Esophagus (tissue), 2 donors: ENCODE results near the gene HSPA1A. TPM values are rescaled to one million over a fixed set of nuclear protein-coding genes. Genes with fewer than 3 reads are reported as not detected.
A peak's percentile ranks its signal among the peaks of the same experiment; 100 is the strongest.
"Not testable (repeated sequence)": the region's sequence is repeated elsewhere in the genome, so short reads cannot be mapped to it uniquely, and the experiment has no call there.

Source experiments
- H3K27ac ChIP-seq, 2 donors: one replicate each; pipeline ENCODE4 v1.5.1; 2013; ENCODE audit warnings: low read depth in 2 of 2, mild to moderate bottlenecking in 2 of 2, inconsistent platforms in 1 of 2, low read length in 1 of 2, moderate library complexity in 1 of 2
- H3K27me3 ChIP-seq, 2 donors: one replicate each; pipeline ENCODE4 v1.6.1; 2013; ENCODE audit warnings: low read length in 2 of 2, control low read depth in 1 of 2, mild to moderate bottlenecking in 1 of 2; ENCODE audit not compliant: insufficient read depth in 2 of 2, control insufficient read depth in 1 of 2
- H3K36me3 ChIP-seq, 2 donors: one replicate each; pipeline ENCODE4 v1.6.1; 2013; ENCODE audit warnings: low read length in 1 of 2; ENCODE audit not compliant: control insufficient read depth in 2 of 2, insufficient read depth in 2 of 2
- H3K4me1 ChIP-seq, 2 donors: one replicate each; pipeline ENCODE4 v1.6.1; 2013; ENCODE audit warnings: low read length in 1 of 2; ENCODE audit not compliant: control insufficient read depth in 2 of 2, insufficient read depth in 2 of 2
- H3K4me3 ChIP-seq, 2 donors: one replicate each; pipeline ENCODE4 v1.5.1; 2013; ENCODE audit warnings: low read length in 2 of 2, mild to moderate bottlenecking in 2 of 2, low read depth in 1 of 2, moderate library complexity in 1 of 2
- H3K9me3 ChIP-seq, 2 donors: one replicate each; pipeline ENCODE4 v1.6.1; 2013; ENCODE audit warnings: mild to moderate bottlenecking in 2 of 2, low read depth in 1 of 2, low read length in 1 of 2, moderate library complexity in 1 of 2; ENCODE audit not compliant: control insufficient read depth in 2 of 2, insufficient read depth in 1 of 2
- WGBS, 2 donors: extraction: QIAGEN DNeasy Blood & Tissue Kit; methylation state at CpG; one replicate each; pipeline ENCODE4 v1.1.7; 2013; 5-methylcytosine and 5-hydroxymethylcytosine counted together
- polyA plus RNA-seq, 2 donors: library from polyadenylated mRNA; stranded (reverse); fragments of 200-250 nt; gene quantifications; one replicate each; pipeline ENCODE4 v1.2.3, GENCODE V29; 2013
- donor health status: healthy with polysubstance abuse.
- donor health status: Bipolar disorder and iron deficiency.

The HSPA1A gene
- polyA plus RNA-seq, 2 donors = 105 to 125 TPM

- peak overlapping the region in 1 of 2 donors; percentile 89 for H3K4me3 ChIP-seq
- H3K27ac ChIP-seq = peak overlapping the region; percentile 66 to 70
- 52 to 55% methylated on average over 15 of the region's 15 CpGs for WGBS, 2 donors
- H3K36me3 ChIP-seq = no peaks in the 10 kb centered on the region
- peaks cover 0 to 7% of the 10 kb centered on the region in 2 donors for H3K4me1 ChIP-seq
- H3K9me3 ChIP-seq = no peaks in the 10 kb centered on the region
- no peaks in the 10 kb centered on the region for H3K27me3 ChIP-seq
Measured at GRCh38 chr6:31831350-31832215, 16.2 kb downstream of the HSPA1A start.

- Histone ChIP-seq H3K4me3 (peak overlapping the region; percentile 68 to 97), H3K9me3 (no peaks in the 10 kb centered on the region), H3K4me1 (peaks cover 0 to 10% of the 10 kb centered on the region in 2 donors), H3K27ac (peak overlapping the region; percentile 91 to 97), H3K36me3 (peaks cover 0 to 14% of the 10 kb centered on the region in 2 donors), H3K27me3 (no peaks in the 10 kb centered on the region)
- 0 to 1% methylated on average over 59 of the region's 59 CpGs for WGBS, 2 donors
Measured at GRCh38 chr6:31834367-31835250, 19.3 kb downstream of the HSPA1A start.

- WGBS, 2 donors = 9% methylated on average over 14 of the region's 14 CpGs
- H3K4me1 ChIP-seq = peaks cover 0 to 10% of the 10 kb centered on the region in 2 donors
- H3K36me3 ChIP-seq = peaks cover 0 to 14% of the 10 kb centered on the region in 2 donors
- H3K4me3 ChIP-seq = peak overlapping the region; percentile 33 to 68
- H3K27me3 ChIP-seq = no peaks in the 10 kb centered on the region
- H3K27ac ChIP-seq = peak overlapping the region; percentile 26 to 91
- no peaks in the 10 kb centered on the region for H3K9me3 ChIP-seq
Measured at GRCh38 chr6:31836047-31836473, 20.7 kb downstream of the HSPA1A start.

- Histone ChIP-seq H3K27me3 (no peaks in the 10 kb centered on the region), H3K4me3 (peak overlapping the region; percentile 33 to 68), H3K27ac (peak overlapping the region; percentile 26 to 91), H3K4me1 (peaks cover 0 to 7% of the 10 kb centered on the region in 2 donors), H3K9me3 (no peaks in the 10 kb centered on the region), H3K36me3 (peaks cover 0 to 14% of the 10 kb centered on the region in 2 donors)
- 9 to 14% methylated on average over 12 of the region's 12 CpGs for WGBS, 2 donors
Measured at GRCh38 chr6:31836474-31837368, 21.4 kb downstream of the HSPA1A start.

GRCh38 chr6:31837369-31838113 is 22.2 kb downstream of the HSPA1A start:
- Histone ChIP-seq H3K4me3 (peak overlapping the region in 1 of 2 donors; percentile 68), H3K27me3 (no peaks in the 10 kb centered on the region), H3K36me3 (peaks cover 0 to 14% of the 10 kb centered on the region in 2 donors), H3K9me3 (no peaks in the 10 kb centered on the region), H3K27ac (peak overlapping the region in 1 of 2 donors; percentile 38), H3K4me1 (peaks cover 0 to 7% of the 10 kb centered on the region in 2 donors)
- 21 to 26% methylated on average over 1 of the region's 1 CpG for WGBS, 2 donors

GRCh38 chr6:31838114-31838553 is 22.8 kb downstream of the HSPA1A start:
- H3K4me1 ChIP-seq, H3K9me3 ChIP-seq, H3K4me3 ChIP-seq, H3K27ac ChIP-seq, H3K27me3 ChIP-seq: not testable (repeated sequence)
- 73 to 80% methylated on average over 9 of the region's 9 CpGs for WGBS, 2 donors
- peaks cover 0 to 14% of the 10 kb centered on the region in 2 donors for H3K36me3 ChIP-seq

GRCh38 chr6:31838968-31839367 is 23.6 kb downstream of the HSPA1A start:
- Histone ChIP-seq H3K27me3 (no peaks in the 10 kb centered on the region), H3K27ac (no peak overlapping the region), H3K9me3 (no peaks in the 10 kb centered on the region), H3K36me3 (peaks cover 0 to 14% of the 10 kb centered on the region in 2 donors), H3K4me1 (peaks cover 0 to 5% of the 10 kb centered on the region in 2 donors), H3K4me3 (no peak overlapping the region)
- WGBS, 2 donors = 96 to 98% methylated on average over 3 of the region's 3 CpGs

GRCh38 chr6:31839779-31840126 is 24.4 kb downstream of the HSPA1A start:
- not testable (repeated sequence) for H3K27ac ChIP-seq, H3K4me3 ChIP-seq, H3K9me3 ChIP-seq, H3K27me3 ChIP-seq, H3K4me1 ChIP-seq
- 87 to 89% methylated on average over 8 of the region's 8 CpGs for WGBS, 2 donors
- H3K36me3 ChIP-seq = peaks cover 0 to 14% of the 10 kb centered on the region in 2 donors
